Stimulated activated CD8-positive, alpha-beta memory T cell treated with anti-CD3 and anti-CD28 coated beads, Interleukin-12 subunit alpha, Interleukin-12 subunit beta, amount 100 ng/mL, for 24 hours (primary cell): Measurements from ENCODE around the gene IFNGR2.
"Not testable (repeated sequence)": the region's sequence is repeated elsewhere in the genome, so short reads cannot be mapped to it uniquely, and the experiment has no call there.

Source experiments
- DNase-seq: peaks from one replicate; pipeline ENCODE4 v3.0.0-alpha.2; 2020; ENCODE audit errors: extremely low read depth

IFNGR2 gene

DNA sequence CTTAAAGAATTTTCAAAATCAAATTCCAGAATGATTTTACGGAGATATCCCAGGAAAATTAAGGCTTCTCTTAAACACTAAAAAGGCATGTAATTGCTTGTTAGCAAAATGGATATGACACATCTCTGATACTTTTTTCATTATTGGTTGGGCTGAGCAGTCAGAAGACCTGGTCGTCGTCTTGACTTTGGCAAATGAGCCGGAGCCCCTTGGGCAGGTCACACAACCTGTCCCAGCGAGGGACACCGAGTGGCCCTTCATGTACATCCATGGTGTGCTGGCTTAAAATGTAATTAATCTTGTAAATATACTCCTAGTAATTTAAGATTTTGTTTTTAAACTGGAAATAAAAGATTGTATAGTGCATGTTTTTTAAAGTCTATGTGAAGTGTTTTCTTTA lies 33.9 kb downstream of the IFNGR2 start:
- no peak for DNase-seq

DNA sequence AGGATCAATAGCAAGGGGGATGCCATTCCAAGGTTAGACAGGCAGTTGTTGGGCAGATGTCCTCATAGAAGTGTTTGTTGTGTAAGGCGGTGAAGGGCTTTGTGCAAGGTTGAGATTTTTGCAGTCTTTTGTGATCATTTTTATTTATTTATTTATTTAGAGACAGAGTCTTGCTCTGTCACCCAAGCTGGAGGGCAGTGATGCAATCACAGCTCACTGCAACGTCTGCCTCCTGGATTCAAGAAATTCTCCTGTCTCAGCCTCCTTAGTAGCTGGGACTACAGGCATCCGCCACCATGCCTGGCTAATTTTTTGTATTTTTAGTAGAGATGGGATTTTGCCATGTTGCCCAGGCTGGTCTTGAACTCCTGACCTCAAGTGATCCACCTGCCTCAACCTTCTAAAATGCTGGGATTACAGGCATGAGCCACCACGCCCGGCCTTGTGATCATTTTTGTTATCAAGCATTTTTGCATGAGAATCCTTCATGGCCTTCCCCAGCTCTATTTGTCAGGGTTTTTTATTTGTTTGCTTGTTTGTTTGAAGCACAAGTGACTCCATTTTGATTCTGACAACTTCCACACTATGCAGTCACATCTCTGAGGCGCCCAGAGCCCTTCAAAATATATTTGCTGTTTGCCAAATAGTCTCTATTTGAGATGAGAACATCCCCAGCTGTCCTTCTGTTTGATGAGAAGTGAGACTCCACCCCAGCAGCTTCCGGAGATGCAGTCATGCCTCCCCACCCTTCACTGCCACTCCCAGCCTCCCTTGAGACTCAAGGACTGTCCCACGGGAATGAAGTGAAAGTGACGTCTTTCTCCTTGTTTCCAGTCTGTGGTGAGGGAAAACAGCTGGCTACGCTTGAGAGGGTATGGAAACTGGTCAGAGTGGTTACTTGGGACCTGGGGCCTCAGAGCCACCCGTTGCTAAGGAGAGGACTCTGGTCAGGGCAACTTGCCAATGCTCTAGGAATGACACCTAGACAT lies 38.6 kb downstream of the IFNGR2 start:
- no peak for DNase-seq

DNA sequence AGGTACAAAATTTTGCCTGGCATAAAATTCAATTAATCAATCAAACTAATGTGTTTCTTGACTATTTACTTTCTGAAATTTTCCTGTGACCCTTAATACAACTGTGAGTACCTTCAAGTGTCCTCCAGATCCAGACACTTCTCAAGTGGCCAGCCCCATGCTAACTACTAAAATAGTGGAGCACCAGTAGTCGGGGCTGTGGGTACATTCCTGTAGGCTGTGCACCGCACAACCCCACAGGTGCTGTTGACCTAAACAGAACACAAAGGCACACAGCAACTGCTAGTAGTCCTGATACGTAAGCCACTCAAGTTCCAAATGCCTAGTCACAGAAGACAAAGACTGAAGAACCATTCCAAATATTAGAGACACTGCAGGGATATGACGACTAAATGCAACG lies 40.0 kb downstream of the IFNGR2 start:
- no peak for DNase-seq

DNA sequence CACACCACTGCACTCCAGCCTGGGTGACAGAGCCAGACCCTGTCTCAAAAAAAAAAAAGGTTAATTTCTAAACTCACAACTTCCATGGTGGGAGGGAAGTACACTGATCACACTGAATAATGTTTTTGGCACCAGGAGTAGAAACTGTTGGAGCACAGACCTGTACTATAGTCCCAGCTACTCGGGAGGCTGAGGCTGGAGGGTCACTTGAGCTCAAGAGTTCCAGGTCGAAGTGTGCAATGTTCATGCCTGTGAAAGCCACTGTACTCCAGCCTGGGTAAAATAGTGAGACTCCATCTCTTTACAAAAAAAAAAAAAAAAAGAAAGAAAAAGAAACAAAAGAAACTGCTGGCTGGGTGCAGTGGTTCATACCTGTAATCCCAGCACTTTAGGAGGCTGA lies 41.3 kb downstream of the IFNGR2 start:
- DNase-seq = no peak

DNA sequence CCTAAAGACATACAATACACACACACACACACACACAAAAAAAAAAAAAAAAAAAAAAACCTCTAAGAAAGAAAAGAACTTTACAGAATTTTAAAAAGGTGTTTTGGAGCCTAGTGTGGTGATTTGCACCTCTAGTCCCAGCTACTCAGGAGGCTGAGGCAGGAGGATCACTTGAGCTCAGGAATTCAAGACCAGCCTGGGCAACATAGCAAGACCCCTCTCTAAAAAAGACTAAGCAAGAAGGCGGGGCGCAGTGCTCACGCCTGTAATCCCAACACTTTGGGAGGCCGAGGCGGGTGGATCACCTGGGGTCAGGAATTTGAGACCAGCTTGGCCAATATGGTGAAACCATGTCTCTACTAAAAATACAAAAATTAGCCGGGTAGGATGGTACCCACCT lies 43.4 kb downstream of the IFNGR2 start:
- not testable (repeated sequence) for DNase-seq

DNA sequence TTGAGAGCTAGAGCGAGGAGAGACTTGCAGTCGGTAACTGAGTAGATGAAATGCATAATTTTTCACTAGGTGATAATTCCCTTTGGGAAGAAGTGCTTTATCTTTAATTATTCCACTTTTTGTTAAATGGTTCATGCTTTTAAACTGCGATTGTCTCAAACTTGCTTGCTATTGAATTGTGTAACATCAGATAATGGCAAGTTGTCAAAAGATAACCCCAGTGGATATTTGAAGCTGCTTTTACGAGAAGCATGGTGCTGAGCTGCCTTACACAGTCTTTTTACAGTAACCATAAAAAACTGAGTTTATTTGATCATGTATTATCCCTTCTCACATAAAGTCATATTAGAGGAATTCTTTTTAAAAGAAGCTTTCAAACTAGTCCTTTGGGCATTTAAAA lies 46.4 kb downstream of the IFNGR2 start:
- DNase-seq = no peak

DNA sequence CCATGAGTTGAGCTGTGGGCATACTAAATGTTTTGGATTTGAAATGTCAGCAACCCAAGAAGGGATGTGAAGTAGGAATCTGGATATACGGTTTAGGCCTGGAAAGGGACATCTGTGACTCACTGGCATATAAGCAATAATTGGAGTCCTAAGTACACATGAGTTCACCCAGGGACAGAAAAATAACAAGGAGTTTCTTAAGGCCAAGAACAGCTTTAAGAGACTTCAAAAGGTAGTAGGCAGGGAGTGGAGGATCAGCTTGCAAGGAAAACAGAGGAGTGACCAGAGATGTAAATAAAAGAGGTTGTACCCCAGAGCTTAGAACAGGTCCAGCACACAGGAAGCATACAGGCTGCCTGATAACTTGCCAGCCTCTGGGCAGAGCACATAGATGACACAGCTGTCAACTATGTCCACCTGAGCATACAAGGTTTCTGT lies 48.4 kb downstream of the IFNGR2 start:
- DNase-seq = no peak

DNA sequence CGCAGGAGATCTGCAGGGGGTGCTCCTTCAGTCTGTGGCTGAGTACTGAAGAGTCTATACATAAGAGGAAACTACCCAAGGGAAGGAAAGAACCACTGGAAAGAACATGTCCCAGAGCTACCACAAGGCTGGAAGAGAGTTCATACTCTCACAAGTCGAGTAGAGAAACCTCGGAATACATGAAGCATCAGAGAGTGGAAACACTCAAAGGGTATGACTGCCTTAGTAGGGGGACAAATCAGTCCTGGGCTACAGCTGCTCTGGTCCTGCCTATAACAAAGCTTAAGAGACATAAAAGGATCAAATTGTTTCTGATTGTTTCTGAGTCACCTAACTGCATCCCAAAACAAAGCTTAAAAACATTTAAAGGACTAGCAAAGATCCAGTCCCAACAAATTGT lies 49.1 kb downstream of the IFNGR2 start:
- DNase-seq = no peak

DNA sequence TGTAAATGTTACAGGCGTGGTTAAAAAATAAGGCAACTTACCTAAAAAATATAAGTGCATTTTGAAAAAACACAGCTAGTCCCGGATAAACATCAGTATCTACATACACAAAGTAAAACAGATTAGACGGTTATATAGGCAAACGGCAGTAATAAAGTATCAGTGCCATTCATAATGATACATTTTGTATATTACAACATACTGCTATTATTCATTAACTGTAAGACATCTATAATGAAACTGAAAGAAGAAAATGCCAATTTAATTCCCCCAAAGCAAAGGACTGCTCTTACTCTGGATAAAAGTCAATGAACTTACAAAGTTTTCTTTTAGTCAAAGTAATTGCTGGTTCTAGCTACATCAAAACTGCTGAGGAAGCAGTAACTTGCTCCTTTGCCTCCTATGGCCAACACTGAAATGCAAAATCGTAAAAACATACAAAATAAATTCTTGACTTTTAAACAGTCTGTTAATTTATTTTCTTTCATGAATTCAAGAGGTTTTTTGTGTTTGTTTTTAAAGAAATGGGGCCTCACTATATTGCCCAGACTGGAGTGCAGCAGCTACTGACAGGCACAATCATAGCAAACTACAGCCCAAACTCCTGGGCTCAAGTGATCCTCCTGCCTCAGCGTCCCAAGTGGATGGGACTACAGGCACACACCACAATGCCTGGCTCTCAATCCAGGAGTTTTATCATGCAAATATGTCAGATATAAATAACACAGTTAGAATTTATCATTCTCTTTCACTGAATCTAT lies 52.7 kb downstream of the IFNGR2 start:
- no peak for DNase-seq

DNA sequence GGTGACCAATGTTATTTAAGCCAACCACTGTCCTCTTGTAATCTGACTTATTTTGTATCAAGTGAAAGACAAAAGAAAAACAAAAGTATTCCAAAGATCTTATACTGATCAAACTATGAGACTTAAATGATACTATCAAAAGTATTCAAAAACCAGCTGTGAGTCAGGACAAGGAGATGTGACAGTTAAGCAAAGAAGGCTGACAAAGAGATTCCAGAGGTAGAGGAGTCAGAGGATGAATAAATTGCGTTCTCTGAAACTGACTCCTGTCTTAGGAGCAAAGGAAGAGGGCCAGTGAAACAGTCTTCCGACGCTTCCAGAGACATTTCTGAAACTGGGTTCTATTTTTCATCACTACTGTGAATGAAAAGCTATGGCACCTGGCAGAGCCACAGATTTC lies 55.6 kb downstream of the IFNGR2 start:
- no peak for DNase-seq

DNA sequence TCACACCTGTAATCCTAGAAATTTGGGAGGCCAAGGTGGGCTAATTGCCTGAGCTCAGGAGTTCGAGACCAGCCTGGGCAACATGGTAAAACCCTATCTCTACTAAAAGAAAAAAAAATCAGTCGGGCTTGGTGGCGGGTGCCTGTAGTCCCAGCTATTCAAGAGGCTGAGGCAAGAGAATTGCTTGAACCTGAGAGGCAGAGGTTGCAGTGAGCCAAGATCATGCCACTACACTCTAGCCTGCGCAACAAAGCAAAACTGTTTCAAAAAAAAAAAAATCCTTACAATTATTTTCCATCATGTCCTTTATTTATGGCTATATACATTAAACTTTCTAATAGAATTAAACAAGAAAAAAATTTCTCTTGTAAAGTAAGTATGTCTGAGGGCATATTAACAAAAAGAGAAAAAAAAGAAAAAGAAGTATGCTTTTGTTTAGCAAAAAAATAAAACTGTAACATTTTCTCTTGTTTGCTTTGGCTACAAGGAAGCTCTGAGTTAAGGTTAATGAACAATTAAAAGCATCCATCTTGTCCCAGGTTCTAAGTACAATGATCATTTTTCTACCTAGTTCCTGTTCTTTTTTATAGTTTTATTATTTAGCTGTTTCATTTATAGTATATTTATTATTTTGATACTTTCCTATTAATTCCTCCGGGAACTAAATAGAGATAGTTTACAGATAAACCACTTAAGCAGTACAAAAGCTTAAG lies 58.5 kb downstream of the IFNGR2 start:
- DNase-seq = no peak

DNA sequence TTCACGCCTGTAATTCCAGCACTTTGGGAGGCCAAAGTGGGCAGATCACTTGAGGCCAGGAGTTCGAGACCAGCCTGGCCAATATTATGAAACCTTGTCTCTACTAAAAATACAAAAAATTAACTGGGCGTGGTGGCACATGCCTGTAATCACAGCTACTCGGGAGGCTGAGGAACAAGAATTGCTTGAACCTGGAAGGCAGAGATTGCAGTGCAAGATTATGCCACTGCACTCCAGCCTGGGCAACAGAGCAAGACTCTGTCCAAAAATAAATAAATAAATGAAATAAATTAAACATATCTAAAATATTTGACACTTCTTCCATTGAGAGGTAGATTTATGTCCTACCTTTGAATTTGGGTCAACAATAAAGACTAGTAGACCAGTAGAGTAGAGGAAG lies 66.0 kb downstream of the IFNGR2 start:
- not testable (repeated sequence) for DNase-seq

DNA sequence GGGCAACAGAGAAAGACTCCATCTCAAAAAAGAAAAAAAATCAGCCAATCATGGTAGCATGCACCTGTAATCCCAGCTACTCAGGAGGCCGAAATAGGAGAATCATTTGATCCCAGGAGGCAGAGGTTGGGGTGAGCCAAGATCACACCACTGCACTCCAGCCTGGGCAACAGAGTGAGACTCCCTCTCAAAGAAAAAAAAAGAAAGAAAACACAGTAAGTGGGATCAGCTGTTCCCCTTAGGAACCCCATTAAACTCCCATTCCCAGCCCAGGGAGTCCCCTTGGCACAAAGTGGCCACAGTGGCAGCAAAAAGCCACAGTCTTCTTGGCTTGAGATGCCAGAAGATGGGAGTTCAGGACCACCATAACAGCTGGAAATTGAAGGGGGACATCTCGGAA lies 67.5 kb downstream of the IFNGR2 start:
- DNase-seq = no peak

DNA sequence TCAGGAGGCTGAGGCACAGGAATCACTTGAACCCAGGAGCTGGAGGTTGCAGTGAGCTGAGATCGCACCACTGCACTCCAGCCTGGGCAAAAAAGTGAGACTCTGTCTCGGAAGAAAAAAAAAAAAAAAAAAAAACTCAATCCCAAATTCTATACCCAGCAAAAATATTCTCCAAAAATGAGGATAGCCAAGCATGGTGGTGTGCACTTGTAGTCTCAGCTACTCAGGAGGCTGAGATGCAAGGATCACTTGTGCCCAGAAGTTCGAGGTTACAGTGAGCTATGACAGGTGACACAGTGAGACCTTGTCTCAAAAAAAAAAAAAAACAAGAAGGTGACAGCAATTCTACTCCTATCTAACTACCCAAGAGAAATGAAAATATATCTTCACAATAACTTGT lies 70.1 kb downstream of the IFNGR2 start:
- DNase-seq = no peak

DNA sequence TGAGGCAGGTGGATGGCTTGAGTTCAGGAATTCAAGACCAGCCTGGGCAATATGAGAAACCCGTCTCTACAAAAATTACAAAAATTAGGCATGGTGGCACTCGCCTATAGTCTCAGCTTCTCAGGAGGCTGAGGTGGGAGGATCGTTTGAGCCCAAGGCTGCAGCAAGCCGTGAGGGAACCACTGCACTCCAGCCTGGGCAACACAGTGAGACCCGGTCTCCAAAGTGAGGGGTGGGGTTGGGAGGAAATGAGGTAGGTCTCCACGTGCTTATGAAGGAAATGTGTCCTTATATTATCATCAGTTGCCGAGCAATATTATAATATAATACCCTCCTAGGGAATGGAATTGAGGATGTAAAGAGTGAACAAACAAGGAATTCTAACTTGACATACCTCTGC lies 73.9 kb downstream of the IFNGR2 start:
- no peak for DNase-seq

DNA sequence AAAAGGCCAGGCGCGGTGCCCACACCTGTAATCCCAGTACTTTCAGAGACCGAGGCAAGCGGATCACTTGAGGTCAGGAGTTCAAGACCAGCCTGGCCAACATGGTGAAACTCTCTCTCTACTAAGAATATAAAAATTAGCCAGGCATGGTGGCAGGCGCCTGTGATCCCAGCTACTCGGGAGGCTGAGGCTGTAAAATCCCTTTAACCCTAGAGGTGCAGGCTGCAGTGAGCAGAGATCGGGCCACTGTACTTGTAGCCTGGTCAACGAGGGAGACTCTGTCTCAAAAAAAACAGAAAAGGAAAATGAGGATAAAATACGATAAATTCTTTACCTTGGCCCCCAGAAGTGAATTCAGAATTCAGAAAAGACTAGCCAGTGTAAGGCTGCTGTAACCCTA lies 75.0 kb downstream of the IFNGR2 start:
- no peak for DNase-seq

DNA sequence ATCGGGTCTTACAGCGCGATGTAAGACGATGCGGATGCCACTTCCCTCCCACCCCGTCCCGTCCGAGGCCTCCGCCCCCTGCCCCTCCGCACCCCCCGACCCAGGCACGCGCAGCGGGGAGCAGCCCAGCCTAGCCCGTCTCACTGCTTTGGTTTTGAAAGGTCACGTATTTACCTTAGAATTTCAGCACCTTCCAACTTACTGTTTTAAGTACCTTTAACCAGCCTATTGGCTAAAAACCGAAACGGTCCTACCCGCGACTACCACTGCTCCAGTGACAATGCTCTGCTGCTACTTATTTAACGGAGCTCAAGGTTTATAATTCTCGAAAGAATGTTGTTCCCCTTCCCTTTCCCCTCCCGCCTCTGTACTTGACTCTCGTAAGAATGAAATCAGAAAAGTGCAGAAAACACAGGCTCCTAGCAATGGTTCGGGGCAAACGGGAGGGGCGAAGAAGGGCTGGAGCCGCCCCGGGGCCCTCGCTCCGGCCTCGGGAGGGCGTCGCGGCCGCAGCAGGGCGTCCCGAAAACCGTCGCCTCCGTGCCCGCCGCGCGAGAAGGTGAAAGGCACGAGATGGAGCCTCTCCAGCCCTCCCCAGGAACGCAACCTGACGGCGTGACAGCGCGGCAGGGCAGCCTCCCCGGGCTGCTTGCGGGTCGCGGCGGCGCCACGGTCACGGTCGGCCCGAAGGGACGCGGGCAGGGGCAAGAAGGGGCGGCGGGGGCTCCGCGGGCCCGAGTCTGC lies 75.9 kb downstream of the IFNGR2 start:
- DNase-seq = no peak

DNA sequence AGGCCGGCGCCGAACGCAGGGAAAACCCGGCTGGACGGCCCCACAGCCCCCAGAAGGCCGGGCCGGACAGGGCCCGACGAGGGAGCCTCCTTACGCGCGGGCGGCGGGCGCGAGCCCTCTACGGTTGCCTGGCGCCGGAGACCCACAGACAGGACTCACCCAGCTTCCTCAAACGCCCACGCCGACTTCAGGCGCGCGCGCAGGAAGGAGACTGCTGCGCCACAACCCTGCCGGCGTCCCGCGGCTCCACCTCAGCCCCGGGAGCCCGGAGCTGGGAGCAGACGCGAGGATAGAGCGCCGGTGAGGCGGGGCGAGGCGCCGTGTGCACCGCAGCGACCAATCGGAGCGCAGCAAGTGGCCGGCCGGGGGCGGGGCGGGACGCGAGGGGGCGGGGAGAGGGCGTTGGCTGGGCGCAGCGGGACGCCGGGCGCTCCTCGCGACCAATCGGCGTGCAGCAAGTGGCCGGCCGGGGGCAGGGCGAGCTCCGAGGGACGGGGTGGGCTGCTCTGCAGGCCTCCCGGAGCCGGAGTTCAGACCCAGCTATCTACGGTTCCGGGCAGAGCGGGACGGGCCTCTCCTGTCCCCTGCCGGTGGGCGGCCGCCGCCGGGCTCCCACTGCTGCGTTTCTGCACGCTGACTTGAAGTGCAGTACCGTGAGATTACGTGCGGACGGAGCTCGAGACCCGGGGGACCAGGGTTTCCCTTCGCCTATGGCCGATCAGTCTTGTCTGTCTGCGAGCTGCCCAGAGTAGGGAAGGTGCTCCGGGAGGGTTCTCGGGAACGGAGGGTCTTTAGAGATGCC lies 76.7 kb downstream of the IFNGR2 start, which contains the start of gene TMEM50B:
TMEM50B (minus strand) TSS at position 296 of the 802 bp plus-strand sequence. CDS start 11,089 bp downstream, outside the sequence.
- peak; percentile 91 for DNase-seq

DNA sequence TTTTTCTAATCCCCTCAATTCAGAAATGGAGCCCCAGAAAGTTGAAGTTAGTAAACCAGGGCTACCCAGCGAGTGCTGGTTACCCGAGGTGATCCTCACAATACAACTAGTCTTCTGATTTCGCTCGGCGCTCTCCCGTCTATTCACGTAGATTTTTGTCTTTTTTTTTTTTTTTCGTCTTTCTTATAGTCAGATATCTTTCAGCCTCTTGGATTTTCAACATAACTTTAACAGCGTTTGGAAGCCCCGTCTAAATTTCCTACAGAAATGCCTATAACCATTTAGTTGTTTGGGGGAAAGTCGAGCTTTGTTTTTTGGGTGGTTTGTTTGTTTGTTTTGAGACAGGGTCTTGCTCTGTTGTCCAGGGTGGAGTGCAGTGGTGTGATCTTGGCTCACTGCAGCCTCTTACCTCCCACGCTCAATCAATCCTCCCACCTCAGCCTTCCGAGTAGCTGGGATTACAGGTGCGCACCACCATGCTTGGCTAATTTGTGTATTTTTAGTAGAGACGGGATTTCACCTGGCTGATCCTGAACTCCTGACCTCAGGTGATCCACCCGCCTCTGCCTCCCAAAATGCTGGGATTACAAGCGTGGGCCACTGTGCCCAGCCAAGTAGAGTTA lies 77.4 kb downstream of the IFNGR2 start:
- DNase-seq = no peak

DNA sequence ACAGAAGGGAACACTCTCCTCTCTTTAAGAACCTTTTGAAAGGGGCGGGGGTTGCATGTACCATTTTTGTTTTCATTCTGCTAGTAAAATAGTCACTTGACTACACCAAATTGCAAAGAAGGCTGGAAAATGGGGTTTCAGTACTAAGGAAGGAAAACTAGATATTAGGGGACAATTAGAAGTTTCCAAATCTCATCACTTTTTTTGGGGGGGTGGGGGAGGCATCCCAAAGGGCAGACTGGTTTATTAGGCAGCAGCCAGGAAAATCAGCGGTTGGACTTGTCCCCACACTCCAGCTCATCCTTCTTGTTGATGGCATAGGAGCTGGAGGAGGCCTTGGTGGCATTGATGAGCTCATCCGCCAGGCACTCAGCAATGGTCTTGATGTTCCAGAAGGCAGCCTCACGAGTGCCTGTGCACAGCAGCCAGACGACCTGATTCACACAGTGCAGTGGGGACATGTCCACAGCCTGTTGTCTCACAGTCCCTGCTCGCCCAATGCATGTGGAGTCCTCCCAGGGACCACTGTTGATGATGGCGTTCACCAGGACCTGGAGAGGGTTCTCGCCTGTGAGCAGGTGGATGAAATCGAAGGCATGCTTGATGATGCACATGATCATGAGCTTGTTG lies 78.2 kb downstream of the IFNGR2 start:
- DNase-seq = no peak
